Caco-2 (cell line): ENCODE measurements around the gene NAPA. TPM values are rescaled to one million over a fixed set of nuclear protein-coding genes. Genes with fewer than 3 reads are reported as not detected.

Source experiments
- BruUV-seq: library from RNA; stranded (reverse); fragments of 400-500 nt; replicated peaks from 2 replicates; lab custom pipeline; 2021; lab: Mats Ljungman, UMichigan
- CTCF ChIA-PET: fragments of 300-600 bp; sonication (Branson Sonifier 250); formaldehyde crosslinking; loops from one replicate; lab custom pipeline; 2022; ENCODE audit warnings: antibody characterized with exemption; lab: Charles Lee
- POLR2A ChIA-PET: fragments of 300-600 bp; sonication (Branson Sonifier 250); formaldehyde crosslinking; loops from one replicate; lab custom pipeline; 2022; ENCODE audit warnings: antibody characterized with exemption; lab: Charles Lee
- DNase-seq, 2 experiments: peaks; one replicate each; pipeline versions ENCODE4 v3.0.0 to v3.0.0-alpha.2; 2020 to 2022
- H3K27me3 ChIP-seq: replicated peaks from 2 replicates; pipeline ENCODE4 v1.6.0; 2011; ENCODE audit warnings: low read length; ENCODE audit not compliant: control insufficient read depth, insufficient read depth
- H3K36me3 ChIP-seq: 2 replicates; pipeline ENCODE4 v1.5.1; 2011; ENCODE audit warnings: low read length; ENCODE audit not compliant: control insufficient read depth, insufficient read depth
- H3K4me1 ChIP-seq: fragments of 250-450 bp; sonication (Bioruptor Pico); 2 replicates; pipeline ENCODE4 v1.5.1; 2020; ENCODE audit warnings: mild to moderate bottlenecking
- H3K4me3 ChIP-seq: 2 replicates; pipeline ENCODE4 v1.5.1; 2011; ENCODE audit warnings: low read depth, mild to moderate bottlenecking, control low read depth, low read length
- H3K9me3 ChIP-seq: fragments of 250-450 bp; sonication (Bioruptor Pico); 2 replicates; pipeline ENCODE4 v1.5.1; 2020; ENCODE audit warnings: mild to moderate bottlenecking, moderate library complexity
- H3K27ac Mint-ChIP-seq: one replicate; pipeline ENCODE4 v1.8.0; 2022; ENCODE audit warnings: mixed read lengths; ENCODE audit not compliant: unreplicated experiment
- H3K27me3 Mint-ChIP-seq: one replicate; pipeline ENCODE4 v1.8.0; 2022; ENCODE audit warnings: mixed read lengths; ENCODE audit not compliant: insufficient read depth, unreplicated experiment
- H3K36me3 Mint-ChIP-seq: one replicate; pipeline ENCODE4 v1.8.0; 2022; ENCODE audit warnings: mild to moderate bottlenecking, mixed read lengths; ENCODE audit not compliant: insufficient read depth, unreplicated experiment
- H3K4me1 Mint-ChIP-seq: one replicate; pipeline ENCODE4 v1.8.0; 2022; ENCODE audit warnings: low read depth, mixed read lengths; ENCODE audit not compliant: unreplicated experiment
- H3K4me3 Mint-ChIP-seq: one replicate; pipeline ENCODE4 v1.8.0; 2022; ENCODE audit warnings: mild to moderate bottlenecking, moderate library complexity, mixed read lengths; ENCODE audit not compliant: unreplicated experiment
- H3K9me3 Mint-ChIP-seq: one replicate; pipeline ENCODE4 v1.8.0; 2022; ENCODE audit warnings: mixed read lengths; ENCODE audit not compliant: unreplicated experiment
- intact Hi-C: fragments of 100-400 bp; cut with micrococcal nuclease; formaldehyde crosslinking; loops from one replicate; pipeline ENCODE4 v1.10.0; 2022; ENCODE audit not compliant: unreplicated experiment
- total RNA-seq: library from RNA; stranded (reverse); gene quantifications from 2 replicates; pipeline ENCODE4 v1.2.3, GENCODE V29; 2022
- TF ChIP-seq, protein P1 (sequence below), 2 experiments: fragments of 200-600 bp in 1 of 2; IDR thresholded peaks; 1 replicate in 1 of 2; 2 replicates in 1 of 2; pipeline versions ENCODE4 v1.5.1 to v1.8.0; 2011 to 2022; ENCODE audit warnings: antibody characterized with exemption in 1 of 2, control low read depth in 1 of 2, inconsistent platforms in 1 of 2, low read depth in 1 of 2, low read length in 1 of 2, mild to moderate bottlenecking in 1 of 2, moderate library complexity in 1 of 2; ENCODE audit not compliant: insufficient read depth in 1 of 2, severe bottlenecking in 1 of 2, unreplicated experiment in 1 of 2

The NAPA gene
- total RNA-seq, 1 experiment from 2014 or later, result 149 TPM

DNA sequence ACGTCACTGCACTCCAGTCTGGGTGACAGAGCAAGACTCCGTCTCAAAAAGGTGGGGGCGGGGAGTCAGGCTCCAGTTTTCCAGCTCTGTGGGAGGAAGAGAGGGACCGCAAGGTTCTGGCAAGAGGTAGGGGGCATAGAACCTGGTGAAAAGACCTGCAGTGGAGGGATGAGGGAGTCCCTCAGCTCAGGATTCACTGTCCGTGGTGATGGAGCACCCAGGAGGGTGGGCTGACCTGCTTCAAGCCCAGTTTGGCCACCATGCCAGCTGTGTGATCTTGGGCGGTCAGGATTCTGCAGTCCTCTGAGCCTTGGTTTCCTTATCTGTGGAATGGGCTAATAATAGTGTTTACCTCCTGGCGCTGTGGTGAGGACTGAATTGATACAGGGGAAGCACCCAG is 64.4 kb downstream of the NAPA start:
- no peaks in the 10 kb centered on the region for H3K36me3 ChIP-seq
- H3K27ac Mint-ChIP-seq, result no peak overlapping the region
- CTCF ChIA-PET, result interaction anchor here (0.7 kb wide), 1 partner anchor 18 kb away, joined by 4 read pairs; no protein-coding TSS in a partner anchor
- H3K9me3 Mint-ChIP-seq, result peaks cover 3% of the 10 kb centered on the region
- DNase-seq, result no peak
- no peaks in the 10 kb centered on the region for H3K27me3 ChIP-seq
- POLR2A ChIA-PET, result no interaction called here
- no peaks in the 10 kb centered on the region for H3K36me3 Mint-ChIP-seq
- BruUV-seq, result no TSS peak
- peaks cover under 1% of the 10 kb centered on the region; the same call in 1 of the 2 replicates for H3K9me3 ChIP-seq
- TF ChIP-seq, protein P1, sequence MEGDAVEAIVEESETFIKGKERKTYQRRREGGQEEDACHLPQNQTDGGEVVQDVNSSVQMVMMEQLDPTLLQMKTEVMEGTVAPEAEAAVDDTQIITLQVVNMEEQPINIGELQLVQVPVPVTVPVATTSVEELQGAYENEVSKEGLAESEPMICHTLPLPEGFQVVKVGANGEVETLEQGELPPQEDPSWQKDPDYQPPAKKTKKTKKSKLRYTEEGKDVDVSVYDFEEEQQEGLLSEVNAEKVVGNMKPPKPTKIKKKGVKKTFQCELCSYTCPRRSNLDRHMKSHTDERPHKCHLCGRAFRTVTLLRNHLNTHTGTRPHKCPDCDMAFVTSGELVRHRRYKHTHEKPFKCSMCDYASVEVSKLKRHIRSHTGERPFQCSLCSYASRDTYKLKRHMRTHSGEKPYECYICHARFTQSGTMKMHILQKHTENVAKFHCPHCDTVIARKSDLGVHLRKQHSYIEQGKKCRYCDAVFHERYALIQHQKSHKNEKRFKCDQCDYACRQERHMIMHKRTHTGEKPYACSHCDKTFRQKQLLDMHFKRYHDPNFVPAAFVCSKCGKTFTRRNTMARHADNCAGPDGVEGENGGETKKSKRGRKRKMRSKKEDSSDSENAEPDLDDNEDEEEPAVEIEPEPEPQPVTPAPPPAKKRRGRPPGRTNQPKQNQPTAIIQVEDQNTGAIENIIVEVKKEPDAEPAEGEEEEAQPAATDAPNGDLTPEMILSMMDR (IDR thresholded peaks at IDR 0.05; ENCODE audit: insufficient read depth in 1 of 2, low read depth in 1 of 2, low read length in 1 of 2, severe bottlenecking in 1 of 2, unreplicated experiment in 1 of 2), result no peak
- no peak overlapping the region for H3K4me3 Mint-ChIP-seq
- intact Hi-C loops, result no loop called here
- H3K4me1 ChIP-seq, result no peaks in the 10 kb centered on the region
- H3K27me3 Mint-ChIP-seq, result peaks cover 18% of the 10 kb centered on the region
- H3K4me3 ChIP-seq, result no peak overlapping the region
- peaks cover 4% of the 10 kb centered on the region for H3K4me1 Mint-ChIP-seq

DNA sequence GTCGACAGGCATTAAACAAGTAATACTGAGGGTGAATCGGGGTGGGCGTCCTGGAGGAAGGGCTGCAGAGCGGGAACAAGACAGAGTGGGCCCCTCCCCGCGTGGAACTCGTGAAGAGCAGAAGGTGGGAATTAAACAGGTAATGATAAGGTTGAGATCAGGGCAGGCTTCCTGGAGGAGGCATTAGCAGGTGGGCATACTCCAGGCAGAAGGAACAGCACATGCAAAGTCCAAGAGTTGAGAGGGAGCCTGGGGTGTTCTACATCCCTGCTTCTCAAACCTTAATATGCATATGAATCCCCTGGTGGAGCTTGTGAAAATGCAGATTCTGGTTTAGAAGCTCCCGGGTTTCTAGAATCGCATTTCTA is 66.5 kb downstream of the NAPA start:
- intact Hi-C loops, result no loop called here
- CTCF ChIA-PET, result interaction anchor here (1.4 kb wide), 1 partner anchor 11 kb away, joined by 9 read pairs; no protein-coding TSS in a partner anchor

DNA sequence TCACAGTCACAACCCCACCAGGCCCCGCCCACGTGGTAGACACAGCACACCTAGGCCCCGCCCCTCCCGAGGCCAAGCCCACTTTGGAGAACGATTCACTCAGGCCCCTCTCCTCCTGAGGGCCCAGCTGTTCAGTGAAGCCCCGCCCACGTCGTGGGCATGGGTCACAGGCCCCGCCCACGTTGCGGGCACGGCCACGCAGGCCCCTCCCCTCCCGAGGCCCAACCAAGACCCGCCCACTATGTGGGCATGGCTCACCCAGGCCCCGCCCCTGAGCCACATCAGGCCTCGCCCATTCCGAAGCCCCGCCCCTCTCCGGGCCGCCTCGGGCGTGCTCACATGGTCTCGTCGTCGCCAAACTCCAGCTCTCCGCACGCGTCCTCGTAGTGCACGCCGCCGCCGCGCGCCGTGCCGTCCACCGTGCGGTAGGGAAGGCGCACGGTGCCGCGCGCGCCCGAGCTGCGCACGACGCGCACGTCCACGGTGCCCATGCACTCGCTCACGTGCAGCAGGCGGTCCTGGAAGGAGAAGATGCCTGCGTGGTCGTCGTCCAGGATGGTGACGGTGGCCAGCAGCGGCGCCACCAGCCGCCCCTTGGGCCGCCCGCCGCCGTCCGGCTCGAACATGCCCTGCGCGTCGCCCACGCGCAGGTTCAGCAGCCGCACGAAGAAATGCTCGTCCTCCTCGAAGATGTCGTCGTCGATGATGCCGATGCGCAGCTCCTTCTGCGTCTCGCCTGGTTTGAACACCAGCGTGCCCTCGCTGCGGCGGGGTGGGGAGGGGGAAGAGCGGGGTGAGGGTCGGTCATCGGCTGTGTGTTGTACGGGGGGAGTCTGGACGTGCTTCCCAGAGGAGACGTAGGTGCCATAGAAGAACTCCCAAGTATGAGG is 67.1 kb downstream of the NAPA start:
- no peak overlapping the region for H3K4me3 ChIP-seq
- no peaks in the 10 kb centered on the region for H3K9me3 ChIP-seq
- H3K4me1 ChIP-seq, result no peaks in the 10 kb centered on the region
- no peaks in the 10 kb centered on the region for H3K27me3 ChIP-seq
- no peak overlapping the region for H3K27ac Mint-ChIP-seq
- intact Hi-C loops, result no loop called here
- BruUV-seq, result no TSS peak
- ChIA-PET CTCF (interaction anchor here (1.0 to 1.4 kb wide), 2 partner anchors 11 kb away, joined by 5 to 9 read pairs; no protein-coding TSS in a partner anchor), POLR2A (no interaction called here)
- H3K36me3 Mint-ChIP-seq, result no peaks in the 10 kb centered on the region
- no peaks in the 10 kb centered on the region for H3K36me3 ChIP-seq
- H3K4me3 Mint-ChIP-seq, result peak overlapping the region; percentile 49
- H3K9me3 Mint-ChIP-seq, result no peaks in the 10 kb centered on the region
- H3K27me3 Mint-ChIP-seq, result peaks cover 25% of the 10 kb centered on the region
- DNase-seq, result peak; percentile 55 to 64
- H3K4me1 Mint-ChIP-seq, result peaks cover 15% of the 10 kb centered on the region
- TF ChIP-seq, protein P1 (IDR thresholded peaks at IDR 0.05; ENCODE audit: insufficient read depth in 1 of 2, low read depth in 1 of 2, low read length in 1 of 2, severe bottlenecking in 1 of 2, unreplicated experiment in 1 of 2), result no peak

More for the DNA sequence above, 66.5 kb downstream of the NAPA start:
- no peaks in the 10 kb centered on the region for H3K9me3 Mint-ChIP-seq
- Histone ChIP-seq H3K9me3 (no peaks in the 10 kb centered on the region), H3K36me3 (no peaks in the 10 kb centered on the region), H3K27me3 (no peaks in the 10 kb centered on the region), H3K4me3 (no peak overlapping the region), H3K4me1 (no peaks in the 10 kb centered on the region)
- peaks cover 25% of the 10 kb centered on the region for H3K27me3 Mint-ChIP-seq
- POLR2A ChIA-PET, result no interaction called here
- no peak overlapping the region for H3K27ac Mint-ChIP-seq
- no peak for DNase-seq
- peaks cover 15% of the 10 kb centered on the region for H3K4me1 Mint-ChIP-seq
- H3K4me3 Mint-ChIP-seq, result no peak overlapping the region
- TF ChIP-seq, protein P1 (IDR thresholded peaks at IDR 0.05; ENCODE audit: insufficient read depth in 1 of 2, low read depth in 1 of 2, low read length in 1 of 2, severe bottlenecking in 1 of 2, unreplicated experiment in 1 of 2), result no peak
- no peaks in the 10 kb centered on the region for H3K36me3 Mint-ChIP-seq
- BruUV-seq, result no TSS peak
